Body of pancreas (tissue), 4 donors: ENCODE measurements around the gene CD44.

Experiments used
- POLR2A ChIP-seq, 3 donors: fragments of 450-650 bp; IDR thresholded peaks; one replicate each; pipeline ENCODE4 v1.6.1; 2016; ENCODE audit warnings: antibody characterized with exemption in 3 of 3, mild to moderate bottlenecking in 2 of 3
- TF ChIP-seq, protein P1 (sequence below), 7 experiments: fragments of 450-650 bp in 4 of 7; fragments of 200-600 bp in 3 of 7; sonication (generic) in 3 of 7; IDR thresholded peaks; one replicate each; pipeline ENCODE4 v1.5.1; 2016 to 2019; ENCODE audit warnings: antibody characterized with exemption in 7 of 7

DNA sequence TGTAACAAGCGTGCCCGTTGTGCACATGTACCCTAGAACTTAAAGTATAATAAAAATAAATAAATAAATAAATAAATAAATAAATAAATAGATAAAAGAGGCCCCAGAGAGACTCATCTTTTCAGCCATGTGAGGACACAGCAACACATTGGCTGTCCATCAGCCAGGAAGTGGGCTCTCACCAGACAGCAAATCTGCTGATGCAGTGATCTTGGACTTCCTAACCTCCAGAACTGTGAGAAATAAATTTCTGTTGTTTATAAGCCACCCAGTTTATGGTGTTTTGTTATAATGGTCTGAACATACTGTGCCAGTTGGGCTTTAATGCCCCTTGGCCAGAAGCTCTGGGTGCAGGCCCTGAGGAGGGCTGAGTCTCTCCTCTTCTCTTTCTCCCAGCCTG lies 42.2 kb upstream of the CD44 start:
- TF ChIP-seq, protein P1, sequence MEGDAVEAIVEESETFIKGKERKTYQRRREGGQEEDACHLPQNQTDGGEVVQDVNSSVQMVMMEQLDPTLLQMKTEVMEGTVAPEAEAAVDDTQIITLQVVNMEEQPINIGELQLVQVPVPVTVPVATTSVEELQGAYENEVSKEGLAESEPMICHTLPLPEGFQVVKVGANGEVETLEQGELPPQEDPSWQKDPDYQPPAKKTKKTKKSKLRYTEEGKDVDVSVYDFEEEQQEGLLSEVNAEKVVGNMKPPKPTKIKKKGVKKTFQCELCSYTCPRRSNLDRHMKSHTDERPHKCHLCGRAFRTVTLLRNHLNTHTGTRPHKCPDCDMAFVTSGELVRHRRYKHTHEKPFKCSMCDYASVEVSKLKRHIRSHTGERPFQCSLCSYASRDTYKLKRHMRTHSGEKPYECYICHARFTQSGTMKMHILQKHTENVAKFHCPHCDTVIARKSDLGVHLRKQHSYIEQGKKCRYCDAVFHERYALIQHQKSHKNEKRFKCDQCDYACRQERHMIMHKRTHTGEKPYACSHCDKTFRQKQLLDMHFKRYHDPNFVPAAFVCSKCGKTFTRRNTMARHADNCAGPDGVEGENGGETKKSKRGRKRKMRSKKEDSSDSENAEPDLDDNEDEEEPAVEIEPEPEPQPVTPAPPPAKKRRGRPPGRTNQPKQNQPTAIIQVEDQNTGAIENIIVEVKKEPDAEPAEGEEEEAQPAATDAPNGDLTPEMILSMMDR (IDR thresholded peaks at IDR 0.05) = no peak
- no peak for TF ChIP-seq POLR2A (IDR thresholded peaks at IDR 0.05)
